A549 (cell line): ENCODE data around the gene SLC25A41. TPM values are rescaled to one million over a fixed set of nuclear protein-coding genes. Genes with fewer than 3 reads are reported as not detected.

Experiments
- ATAC-seq, 2 experiments: fragments of 200-7000 bp in 1 of 2; fragments of >200 bp in 1 of 2; cut with Nextera tagmentation in 1 of 2; cut with Tn5 transposase in 1 of 2; 3 replicates each; pipeline versions ENCODE4 v1.8.0 to v1.9.1; 2018 to 2020; ENCODE audit warnings: mild to moderate bottlenecking in 1 of 2, moderate library complexity in 1 of 2
- CTCF ChIA-PET: fragments of 300-600 bp; sonication (Branson Sonifier 250); formaldehyde crosslinking; extraction: SDS; loops from one replicate; lab custom pipeline; 2021; ENCODE audit warnings: antibody characterized with exemption, inconsistent platforms; lab: Yijun Ruan, JAX
- POLR2A ChIA-PET: fragments of 350-600 bp; formaldehyde crosslinking; extraction: SDS; loops from one replicate; lab custom pipeline; 2021; ENCODE audit warnings: antibody characterized with exemption, inconsistent platforms; lab: Yijun Ruan, JAX
- DNase-seq, 2 experiments: peaks; one replicate each; pipeline versions ENCODE4 v3.0.0 to v3.0.0-alpha.2; 2011 to 2016; ENCODE audit warnings: low read depth in 1 of 2, low spot score in 1 of 2
- FAIRE-seq: peaks from 2 replicates; lab custom pipeline; 2011; peaks lifted over from hg19 to GRCh38; lab: Jason Lieb, UNC
- H3K27ac ChIP-seq, 2 experiments: fragments of >200 bp; sonication (Bioruptor Twin); formaldehyde crosslinking; 3 replicates each; pipeline ENCODE4 v1.5.1; 2016 to 2017
- H3K4me1 ChIP-seq: fragments of >200 bp; sonication (Bioruptor Twin); formaldehyde crosslinking; 3 replicates; pipeline ENCODE4 v1.6.1; 2016
- H3K4me2 ChIP-seq: fragments of >200 bp; sonication (Bioruptor Twin); formaldehyde crosslinking; 3 replicates; pipeline ENCODE4 v1.6.1; 2016
- H3K4me3 ChIP-seq: fragments of >200 bp; sonication (Bioruptor Twin); formaldehyde crosslinking; 3 replicates; pipeline ENCODE4 v1.5.1; 2016
- H3K9me3 ChIP-seq: fragments of >200 bp; sonication (Bioruptor Twin); formaldehyde crosslinking; 3 replicates; pipeline ENCODE4 v1.6.1; 2016
- ATOH8 ChIP-seq: fragments of 250-450 bp; sonication (Bioruptor Pico); IDR thresholded peaks from 2 replicates; pipeline ENCODE4 v1.5.0; 2020; ENCODE audit warnings: low read depth, mild to moderate bottlenecking, moderate library complexity
- CBX2 ChIP-seq: fragments of 200-600 bp; sonication (generic); IDR thresholded peaks from 2 replicates; pipeline ENCODE4 v1.6.1; 2016; ENCODE audit warnings: low read depth, mild to moderate bottlenecking, borderline replicate concordance
- CTCF ChIP-seq: fragments of >200 bp; sonication (Bioruptor Twin); formaldehyde crosslinking; IDR thresholded peaks from 3 replicates; pipeline ENCODE4 v1.5.1; 2016
- EHF ChIP-seq: fragments of 250-450 bp; sonication (Bioruptor Pico); IDR thresholded peaks from 2 replicates; pipeline ENCODE4 v1.5.0; 2020; ENCODE audit warnings: mild to moderate bottlenecking
- EHMT2 ChIP-seq: fragments of 200-600 bp; sonication (generic); IDR thresholded peaks from 2 replicates; pipeline ENCODE4 v1.6.1; 2016; ENCODE audit warnings: antibody characterized with exemption, low read depth, mild to moderate bottlenecking, moderate library complexity
- ELK1 ChIP-seq: fragments of 150-350 bp; IDR thresholded peaks from 2 replicates; pipeline ENCODE4 v1.6.1; 2014; ENCODE audit warnings: low read depth, mild to moderate bottlenecking, low read length
- FOSL2 ChIP-seq, 2 experiments: fragments of 450-650 bp in 1 of 2; fragments of >200 bp in 1 of 2; sonication (Bioruptor Twin) in 1 of 2; formaldehyde crosslinking; IDR thresholded peaks; 2 replicates each; pipeline versions ENCODE4 v1.5.0 to v1.6.1; 2016 to 2020; ENCODE audit warnings: mild to moderate bottlenecking in 1 of 2, moderate library complexity in 1 of 2
- HEYL ChIP-seq: fragments of 250-450 bp; sonication (Bioruptor Pico); IDR thresholded peaks from 2 replicates; pipeline ENCODE4 v1.8.0; 2021; ENCODE audit warnings: mild to moderate bottlenecking, moderate library complexity
- HMGXB4 ChIP-seq: fragments of 250-450 bp; sonication (Bioruptor Pico); IDR thresholded peaks from 2 replicates; pipeline ENCODE4 v1.5.0; 2021; ENCODE audit warnings: mild to moderate bottlenecking, moderate library complexity, borderline replicate concordance
- HOXB13 ChIP-seq: fragments of 250-450 bp; sonication (Bioruptor Pico); IDR thresholded peaks from 2 replicates; pipeline ENCODE4 v1.5.0; 2020; ENCODE audit warnings: low read depth, mild to moderate bottlenecking, moderate library complexity
- JUN ChIP-seq, 2 experiments: fragments of >200 bp; sonication (Bioruptor Twin); formaldehyde crosslinking; IDR thresholded peaks; 2 replicates in 1 of 2; 3 replicates in 1 of 2; pipeline ENCODE4 v1.6.1; 2016 to 2017
- KDM1A ChIP-seq: fragments of 200-600 bp; sonication (generic); IDR thresholded peaks from 2 replicates; pipeline ENCODE4 v1.6.1; 2016; ENCODE audit warnings: low read depth, mild to moderate bottlenecking
- MAX ChIP-seq: IDR thresholded peaks from 2 replicates; pipeline ENCODE4 v1.6.1; 2012
- MAZ ChIP-seq: fragments of 150-350 bp; IDR thresholded peaks from 2 replicates; pipeline ENCODE4 v1.6.1; 2014; ENCODE audit warnings: antibody characterized with exemption, low read depth, low read length, borderline replicate concordance
- NFE2L2 ChIP-seq: fragments of 150-350 bp; conservative IDR thresholded peaks from 2 replicates; pipeline ENCODE4 v1.6.1; 2014; ENCODE audit warnings: low read length
- PHF8 ChIP-seq: fragments of 200-600 bp; sonication (generic); IDR thresholded peaks from 2 replicates; pipeline ENCODE4 v1.6.1; 2016; ENCODE audit warnings: low read depth, mild to moderate bottlenecking, antibody characterized with exemption, moderate library complexity, borderline replicate concordance
- TFCP2L1 ChIP-seq: fragments of 250-450 bp; sonication (Bioruptor Pico); IDR thresholded peaks from 2 replicates; pipeline ENCODE4 v1.5.0; 2021; ENCODE audit warnings: mild to moderate bottlenecking
- TP53 ChIP-seq: fragments of 250-450 bp; sonication (Bioruptor Pico); IDR thresholded peaks from 2 replicates; pipeline ENCODE4 v1.5.0; 2021; ENCODE audit warnings: mild to moderate bottlenecking, moderate library complexity
- ZFP36 ChIP-seq: fragments of 450-650 bp; IDR thresholded peaks from 2 replicates; pipeline ENCODE4 v1.6.1; 2014; ENCODE audit warnings: borderline replicate concordance; ENCODE audit not compliant: partially characterized antibody
- ZNF302 ChIP-seq: fragments of 250-450 bp; sonication (Bioruptor Pico); IDR thresholded peaks from 2 replicates; pipeline ENCODE4 v1.9.0; 2021; ENCODE audit warnings: inconsistent platforms, mild to moderate bottlenecking, moderate library complexity
- ZSCAN20 ChIP-seq: fragments of 250-450 bp; sonication (Bioruptor Pico); IDR thresholded peaks from 2 replicates; pipeline ENCODE4 v1.8.0; 2022; ENCODE audit warnings: mild to moderate bottlenecking, moderate library complexity
- WGBS: methylation state at CpG from one replicate; pipeline ENCODE4 v1.1.6; 2017; ENCODE audit errors: missing lambda C conversion rate; 5-methylcytosine and 5-hydroxymethylcytosine counted together
- polyA plus RNA-seq, 4 experiments: library from polyadenylated mRNA; depleted of rRNA in 3 of 4; stranded (reverse); fragments of >200 nt; fragmentation: RNase III in 1 of 4; extraction: RNeasy Plus Mini Kit Qiagen cat#74134 plus additional on column Dnase treatment in 1 of 4; gene quantifications; 2 replicates in 3 of 4; 3 replicates in 1 of 4; pipeline ENCODE4 v1.2.3, GENCODE V29; 2011 to 2017

SLC25A41 gene
- polyA plus RNA-seq, 2 of the 4 experiments (the other 2 are of a cell fraction), result 0.09 to 0.26 TPM

GRCh38 chr19:6415591-6416190, 17.9 kb downstream of the SLC25A41 start (continued):
- TF ChIP-seq CTCF (no peak), EHMT2 (no peak), HEYL (no peak)

- Histone ChIP-seq H3K4me1 (no peaks in the 10 kb centered on the region), H3K4me2 (no peak overlapping the region), H3K9me3 (no peaks in the 10 kb centered on the region), H3K27ac (no peak overlapping the region), H3K4me3 (no peak overlapping the region)
- POLR2A ChIA-PET, result no interaction called here
- WGBS, result 90% methylated on average over 23 of the region's 47 CpGs
- ATAC-seq (no peak), FAIRE-seq (no peak), DNase-seq (no peak)
- no peak for TF ChIP-seq PHF8
- no peak for TF ChIP-seq NFE2L2
- TF ChIP-seq HEYL, result no peak
- TF ChIP-seq CTCF, result no peak
- no peak for TF ChIP-seq JUN (IDR thresholded peaks at IDR 0.05)
- no peak for TF ChIP-seq HOXB13 (CRISPR knock-in tag)
- no peak for TF ChIP-seq ELK1
- no peak for TF ChIP-seq ZFP36
- TF ChIP-seq FOSL2 (IDR thresholded peaks at IDR 0.05), result no peak
- TF ChIP-seq FOSL2 (CRISPR knock-in tag; IDR thresholded peaks at IDR 0.05), result no peak
- TF ChIP-seq ZNF302, result no peak
- TF ChIP-seq MAX, result no peak
- no peak for TF ChIP-seq ATOH8 (CRISPR knock-in tag)
- no peak for TF ChIP-seq CBX2
- TF ChIP-seq ZSCAN20 (CRISPR knock-in tag), result no peak
- no peak for TF ChIP-seq TFCP2L1 (CRISPR knock-in tag)
- TF ChIP-seq HMGXB4, result no peak
- no peak for TF ChIP-seq MAZ
- TF ChIP-seq EHF (CRISPR knock-in tag), result no peak
- TF ChIP-seq TP53 (CRISPR knock-in tag), result no peak
- TF ChIP-seq KDM1A, result no peak
- CTCF ChIA-PET, result interaction anchor here (1.2 kb wide), 1 partner anchor 196 kb away, joined by 3 read pairs; no protein-coding TSS in a partner anchor
Measured at GRCh38 chr19:6414793-6415590, 18.6 kb downstream of the SLC25A41 start.
